ENCODE data around the gene HOXC6. TPM values are rescaled to one million over a fixed set of nuclear protein-coding genes. Genes with fewer than 3 reads are reported as not detected.
A peak's percentile ranks its signal among the peaks of the same experiment; 100 is the strongest.

Gene HOXC6
- total RNA-seq, 2 experiments from 2014 or later = not detected

DNA sequence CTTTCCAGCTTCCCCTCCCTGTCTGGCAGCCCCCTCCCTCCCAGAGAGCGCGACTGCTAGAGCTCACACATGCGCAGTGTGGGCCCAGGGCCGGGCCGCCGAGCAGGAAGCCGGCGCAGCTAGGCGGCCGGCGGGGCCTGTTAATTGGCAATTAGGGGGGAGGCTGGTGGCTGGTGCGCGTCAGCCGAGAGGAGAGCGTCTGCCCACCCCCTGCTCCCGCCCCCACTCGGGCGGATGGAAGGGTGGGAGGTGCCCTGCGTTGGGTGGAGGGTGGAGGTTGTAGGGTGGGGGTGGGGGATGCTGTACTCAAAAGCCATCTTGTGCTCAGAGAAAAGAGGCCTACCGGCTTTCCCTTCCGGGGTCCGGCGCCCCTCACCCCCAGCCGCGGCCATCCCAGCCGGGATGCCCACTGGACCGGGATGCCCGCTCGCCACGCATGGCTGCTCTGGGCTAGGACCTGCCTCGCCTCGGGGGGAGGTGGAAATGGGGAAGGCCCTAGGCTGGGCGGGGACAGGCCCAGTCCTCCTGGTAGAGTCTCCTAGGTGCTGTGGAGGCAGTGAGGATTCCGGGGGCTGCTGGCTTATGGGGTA, 10.3 kb upstream of the HOXC6 start:
- Mint-ChIP-seq H3K36me3 (ENCODE audit: low read depth) (no peaks in the 10 kb centered on the region), H3K4me1 (ENCODE audit: low read depth) (peaks cover 15% of the 10 kb centered on the region), H3K9me3 (no peaks in the 10 kb centered on the region), H3K27ac (no peak overlapping the region), H3K4me3 (peak overlapping the region; percentile 76), H3K27me3 (peaks cover 67% of the 10 kb centered on the region)
- ATAC-seq (peak; percentile 92), DNase-seq (peak; percentile 84)
- intact Hi-C loops (cut with micrococcal nuclease) = no loop called here
- TF ChIP-seq, protein P1, sequence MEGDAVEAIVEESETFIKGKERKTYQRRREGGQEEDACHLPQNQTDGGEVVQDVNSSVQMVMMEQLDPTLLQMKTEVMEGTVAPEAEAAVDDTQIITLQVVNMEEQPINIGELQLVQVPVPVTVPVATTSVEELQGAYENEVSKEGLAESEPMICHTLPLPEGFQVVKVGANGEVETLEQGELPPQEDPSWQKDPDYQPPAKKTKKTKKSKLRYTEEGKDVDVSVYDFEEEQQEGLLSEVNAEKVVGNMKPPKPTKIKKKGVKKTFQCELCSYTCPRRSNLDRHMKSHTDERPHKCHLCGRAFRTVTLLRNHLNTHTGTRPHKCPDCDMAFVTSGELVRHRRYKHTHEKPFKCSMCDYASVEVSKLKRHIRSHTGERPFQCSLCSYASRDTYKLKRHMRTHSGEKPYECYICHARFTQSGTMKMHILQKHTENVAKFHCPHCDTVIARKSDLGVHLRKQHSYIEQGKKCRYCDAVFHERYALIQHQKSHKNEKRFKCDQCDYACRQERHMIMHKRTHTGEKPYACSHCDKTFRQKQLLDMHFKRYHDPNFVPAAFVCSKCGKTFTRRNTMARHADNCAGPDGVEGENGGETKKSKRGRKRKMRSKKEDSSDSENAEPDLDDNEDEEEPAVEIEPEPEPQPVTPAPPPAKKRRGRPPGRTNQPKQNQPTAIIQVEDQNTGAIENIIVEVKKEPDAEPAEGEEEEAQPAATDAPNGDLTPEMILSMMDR (IDR thresholded peaks at IDR 0.05) = no peak
- ChIA-PET CTCF (interaction anchor here (0.8 to 3.5 kb wide), 14 partner anchors 9 to 198 kb away, joined by 3 to 23 read pairs (median 4); partner anchors contain the start of genes HOXC4, HOXC5, HOXC8 and SMUG1), POLR2A (interaction anchor here (2.0 kb wide), 1 partner anchor 9 kb away, joined by 6 read pairs; the partner anchor contains the start of gene HOXC8)

DNA sequence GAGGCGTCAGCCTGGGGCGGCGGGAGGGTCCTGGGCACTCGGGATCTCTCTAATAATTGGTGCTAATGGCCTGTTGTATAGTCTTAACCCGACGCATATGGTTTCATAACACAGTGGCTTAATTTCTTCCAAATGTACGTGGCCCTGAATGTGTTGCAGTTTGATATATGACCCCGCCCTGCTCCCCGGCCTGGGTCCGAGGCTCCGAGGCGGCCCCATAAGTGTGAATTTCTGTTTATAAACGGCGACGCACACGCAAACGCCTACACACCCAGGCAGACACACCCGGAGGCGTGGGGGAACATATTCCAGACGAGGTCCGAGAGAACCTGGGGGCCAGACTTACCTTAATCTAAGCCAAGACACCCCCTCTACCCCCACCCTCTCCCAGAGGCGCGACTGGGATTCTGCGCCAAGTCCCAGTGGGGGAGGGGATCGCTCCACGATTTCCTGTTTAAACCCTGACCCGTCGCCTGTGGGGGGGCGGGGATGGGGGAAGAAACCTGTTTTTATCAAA, 9.7 kb upstream of the HOXC6 start:
- Mint-ChIP-seq H3K4me1 (ENCODE audit: low read depth) (peaks cover 15% of the 10 kb centered on the region), H3K4me3 (peak overlapping the region; percentile 76), H3K36me3 (ENCODE audit: low read depth) (no peaks in the 10 kb centered on the region), H3K9me3 (no peaks in the 10 kb centered on the region), H3K27me3 (peaks cover 67% of the 10 kb centered on the region), H3K27ac (no peak overlapping the region)
- intact Hi-C loops (cut with micrococcal nuclease) = no loop called here
- CTCF ChIA-PET = interaction anchor here (1.4 to 3.5 kb wide), 2 partner anchors 13 to 189 kb away, joined by 3 to 23 read pairs; no protein-coding TSS in a partner anchor
- ATAC-seq (no peak), DNase-seq (no peak)
- POLR2A ChIA-PET = no interaction called here
- TF ChIP-seq, protein P1 (IDR thresholded peaks at IDR 0.05) = no peak

DNA sequence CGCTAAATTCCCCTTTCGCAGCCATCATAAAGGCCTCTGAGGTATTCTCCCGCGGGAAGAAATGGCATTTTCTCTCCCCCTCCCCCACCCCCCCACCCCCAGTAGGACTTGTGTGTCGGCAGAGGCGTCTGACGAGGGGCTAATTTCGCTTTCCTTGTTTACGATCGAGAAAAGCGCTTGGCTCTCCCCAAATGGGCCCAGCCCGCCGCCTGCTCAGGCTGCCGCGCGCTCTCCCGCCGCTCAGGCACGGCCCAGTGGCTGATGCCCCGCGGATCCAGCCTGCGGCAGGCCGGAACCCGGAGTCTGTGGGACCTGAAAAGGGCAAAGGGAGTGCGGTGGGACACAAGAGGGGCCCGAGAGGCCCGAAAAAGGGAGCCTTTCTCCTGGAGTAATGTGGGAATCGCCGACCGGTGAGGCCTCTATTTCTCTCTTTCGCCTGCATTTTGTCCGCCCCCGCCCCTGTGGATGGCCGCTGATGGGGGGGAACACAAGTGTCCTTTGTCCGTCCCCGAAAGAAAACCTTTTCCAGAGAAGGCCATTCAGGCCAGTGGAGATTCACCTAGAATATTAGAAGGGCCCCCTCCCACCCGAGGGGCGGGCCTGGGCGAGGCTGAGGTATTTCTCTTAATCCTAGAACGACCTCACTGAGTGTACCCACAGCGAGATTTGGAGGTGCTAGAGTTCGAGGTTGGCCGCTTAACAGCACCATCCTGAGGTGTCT, 9.0 kb upstream of the HOXC6 start:
- H3K9me3 Mint-ChIP-seq = no peaks in the 10 kb centered on the region
- H3K4me1 Mint-ChIP-seq (ENCODE audit: low read depth) = peaks cover 15% of the 10 kb centered on the region
- ChIA-PET POLR2A (no interaction called here), CTCF (interaction anchor here (1.4 to 1.5 kb wide), 2 partner anchors 14 to 190 kb away, joined by 3 read pairs; no protein-coding TSS in a partner anchor)
- H3K4me3 Mint-ChIP-seq = no peak overlapping the region
- H3K36me3 Mint-ChIP-seq (ENCODE audit: low read depth) = no peaks in the 10 kb centered on the region
- TF ChIP-seq, protein P1 (IDR thresholded peaks at IDR 0.05) = no peak
- H3K27me3 Mint-ChIP-seq = peaks cover 66% of the 10 kb centered on the region
- no peak for ATAC-seq
- intact Hi-C loops (cut with micrococcal nuclease) = no loop called here
- H3K27ac Mint-ChIP-seq = no peak overlapping the region
- DNase-seq = no peak

DNA sequence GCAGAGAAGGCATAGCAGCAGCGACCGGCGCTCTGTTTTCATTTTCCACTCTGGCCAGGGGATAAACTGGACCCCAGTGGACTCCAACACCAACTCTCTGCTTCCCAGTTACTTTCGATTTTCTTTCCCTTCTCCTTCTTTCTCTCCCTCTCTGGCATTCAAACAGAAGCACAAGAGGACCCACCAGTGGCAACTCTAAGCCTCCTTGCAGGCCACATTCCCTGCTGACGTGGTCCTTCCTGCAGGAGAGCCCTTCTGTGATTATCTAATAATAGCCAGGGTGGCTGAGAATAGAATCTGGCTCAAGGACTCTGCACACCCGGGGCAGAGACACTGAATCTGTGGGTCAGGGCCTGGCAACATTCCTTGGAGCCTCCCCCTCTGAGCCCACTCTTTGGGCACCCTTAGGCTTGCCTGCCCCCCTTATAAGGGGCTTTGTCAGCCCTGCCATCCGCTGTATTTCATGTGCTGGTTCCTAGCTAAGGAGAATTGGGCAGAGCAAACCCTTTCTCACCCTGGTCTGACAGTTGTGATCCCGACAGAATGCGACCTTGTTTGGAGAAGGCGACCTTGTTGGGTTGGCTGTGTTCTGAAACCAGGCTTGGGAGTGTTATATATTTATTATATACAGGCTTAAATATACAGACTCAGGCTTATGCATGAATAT, 8.2 kb upstream of the HOXC6 start:
- H3K27me3 Mint-ChIP-seq = peaks cover 64% of the 10 kb centered on the region
- H3K4me1 Mint-ChIP-seq (ENCODE audit: low read depth) = peaks cover 9% of the 10 kb centered on the region
- no peak for DNase-seq
- ChIA-PET CTCF (interaction anchor here (1.5 kb wide), 1 partner anchor 189 kb away, joined by 3 read pairs; no protein-coding TSS in a partner anchor), POLR2A (no interaction called here)
- intact Hi-C loops (cut with micrococcal nuclease) = no loop called here
- no peak overlapping the region for H3K27ac Mint-ChIP-seq
- no peaks in the 10 kb centered on the region for H3K36me3 Mint-ChIP-seq (ENCODE audit: low read depth)
- TF ChIP-seq, protein P1 (IDR thresholded peaks at IDR 0.05) = no peak
- H3K9me3 Mint-ChIP-seq = no peaks in the 10 kb centered on the region
- H3K4me3 Mint-ChIP-seq = no peak overlapping the region
- ATAC-seq = no peak
